Esophagus squamous epithelium (tissue), 4 donors: Measurements from ENCODE around the gene IKZF3.

Source experiments
- POLR2A ChIP-seq, 4 donors: fragments of 450-650 bp; IDR thresholded peaks; one replicate each; pipeline ENCODE4 v1.6.1; 2017; ENCODE audit warnings: antibody characterized with exemption in 4 of 4, mild to moderate bottlenecking in 4 of 4, moderate library complexity in 3 of 4
- TF ChIP-seq, protein P1 (sequence below), 6 experiments: fragments of 450-650 bp in 4 of 6; fragments of 200-600 bp in 2 of 6; sonication (generic) in 2 of 6; IDR thresholded peaks; one replicate each; pipeline ENCODE4 v1.5.1; 2016 to 2019; ENCODE audit warnings: antibody characterized with exemption in 6 of 6, mild to moderate bottlenecking in 4 of 6, moderate library complexity in 4 of 6

DNA sequence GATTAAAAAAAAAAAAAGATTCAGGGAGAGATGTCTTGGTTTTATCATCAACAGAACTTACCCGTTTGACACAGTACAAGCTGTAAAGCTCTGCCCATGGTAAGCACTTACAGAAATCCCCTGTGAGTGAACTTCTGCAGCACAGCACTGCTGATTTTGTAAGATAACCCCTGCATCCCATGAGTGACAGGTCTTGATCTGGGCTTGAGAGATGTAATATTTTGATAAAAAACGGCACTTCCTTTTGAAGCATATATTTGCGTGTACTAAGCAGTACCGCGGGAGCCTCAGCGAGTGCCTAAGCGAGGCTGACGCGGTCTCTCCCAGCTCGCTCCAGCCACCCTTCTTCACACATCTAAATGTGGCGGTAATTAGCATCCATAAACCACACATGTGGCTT is 50.5 kb downstream of the IKZF3 start:
- TF ChIP-seq, protein P1, sequence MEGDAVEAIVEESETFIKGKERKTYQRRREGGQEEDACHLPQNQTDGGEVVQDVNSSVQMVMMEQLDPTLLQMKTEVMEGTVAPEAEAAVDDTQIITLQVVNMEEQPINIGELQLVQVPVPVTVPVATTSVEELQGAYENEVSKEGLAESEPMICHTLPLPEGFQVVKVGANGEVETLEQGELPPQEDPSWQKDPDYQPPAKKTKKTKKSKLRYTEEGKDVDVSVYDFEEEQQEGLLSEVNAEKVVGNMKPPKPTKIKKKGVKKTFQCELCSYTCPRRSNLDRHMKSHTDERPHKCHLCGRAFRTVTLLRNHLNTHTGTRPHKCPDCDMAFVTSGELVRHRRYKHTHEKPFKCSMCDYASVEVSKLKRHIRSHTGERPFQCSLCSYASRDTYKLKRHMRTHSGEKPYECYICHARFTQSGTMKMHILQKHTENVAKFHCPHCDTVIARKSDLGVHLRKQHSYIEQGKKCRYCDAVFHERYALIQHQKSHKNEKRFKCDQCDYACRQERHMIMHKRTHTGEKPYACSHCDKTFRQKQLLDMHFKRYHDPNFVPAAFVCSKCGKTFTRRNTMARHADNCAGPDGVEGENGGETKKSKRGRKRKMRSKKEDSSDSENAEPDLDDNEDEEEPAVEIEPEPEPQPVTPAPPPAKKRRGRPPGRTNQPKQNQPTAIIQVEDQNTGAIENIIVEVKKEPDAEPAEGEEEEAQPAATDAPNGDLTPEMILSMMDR (IDR thresholded peaks at IDR 0.05): no peak
- no peak for TF ChIP-seq POLR2A (IDR thresholded peaks at IDR 0.05)
